Fibroblast of lung (primary cell): ENCODE data around the gene RPRD1B. TPM values are rescaled to one million over a fixed set of nuclear protein-coding genes. Genes with fewer than 3 reads are reported as not detected.
A peak's percentile ranks its signal among the peaks of the same experiment; 100 is the strongest.

Source experiments
- DNase-seq, 2 donors: peaks; one replicate each; pipeline versions ENCODE4 v3.0.0 to v3.0.0-alpha.2; 2010; ENCODE audit warnings: low read depth in 2 of 2
- H2AFZ ChIP-seq: 2 replicates; pipeline ENCODE4 v1.5.1; 2012; ENCODE audit warnings: low read length, control low read depth, inconsistent platforms
- H3K27ac ChIP-seq: 2 replicates; pipeline ENCODE4 v1.5.1; 2011; ENCODE audit warnings: low read length, control low read depth; ENCODE audit not compliant: insufficient read depth
- H3K27me3 ChIP-seq: 2 replicates; pipeline ENCODE4 v1.5.1; 2011; ENCODE audit warnings: mild to moderate bottlenecking, low read length; ENCODE audit not compliant: control insufficient read depth, insufficient read depth
- H3K36me3 ChIP-seq: 2 replicates; pipeline ENCODE4 v1.5.1; 2011; ENCODE audit warnings: low read length; ENCODE audit not compliant: control insufficient read depth, insufficient read depth
- H3K4me1 ChIP-seq: 2 replicates; pipeline ENCODE4 v1.5.1; 2011; ENCODE audit warnings: low read length; ENCODE audit not compliant: control insufficient read depth, insufficient read depth; ENCODE audit errors: extremely low read depth
- H3K4me2 ChIP-seq: 2 replicates; pipeline ENCODE4 v1.5.1; 2011; ENCODE audit warnings: low read length, control low read depth; ENCODE audit not compliant: insufficient read depth; ENCODE audit errors: extremely low read depth
- H3K4me3 ChIP-seq, 4 experiments: fragments of 200-600 bp in 1 of 4; sonication (generic) in 1 of 4; replicated peaks in 1 of 4; 2 replicates each; pipeline ENCODE4 v1.5.1; 2011 to 2016; ENCODE audit warnings: low read length in 4 of 4, low read depth in 3 of 4, mild to moderate bottlenecking in 3 of 4, control low read depth in 2 of 4, inconsistent platforms in 1 of 4, mixed read lengths in 1 of 4; ENCODE audit not compliant: insufficient read depth in 1 of 4; ENCODE audit errors: control extremely low read depth in 1 of 4
- H3K79me2 ChIP-seq: 2 replicates; pipeline ENCODE4 v1.5.1; 2012; ENCODE audit warnings: mild to moderate bottlenecking, low read length, inconsistent platforms; ENCODE audit not compliant: control insufficient read depth, insufficient read depth
- H3K9ac ChIP-seq: 2 replicates; pipeline ENCODE4 v1.5.1; 2011; ENCODE audit warnings: mild to moderate bottlenecking, low read length, control low read depth; ENCODE audit not compliant: insufficient read depth
- H3K9me3 ChIP-seq: 2 replicates; pipeline ENCODE4 v1.5.1; 2012; ENCODE audit warnings: low read depth, low read length; ENCODE audit not compliant: control insufficient read depth, insufficient read depth
- H4K20me1 ChIP-seq: 2 replicates; pipeline ENCODE4 v1.5.1; 2011; ENCODE audit warnings: low read length; ENCODE audit not compliant: control insufficient read depth, insufficient read depth; ENCODE audit errors: extremely low read depth
- EZH2 ChIP-seq: IDR thresholded peaks from 2 replicates; pipeline ENCODE4 v1.5.1; 2012; ENCODE audit warnings: low read length, control low read depth, mild to moderate bottlenecking; ENCODE audit errors: missing control alignments
- polyA plus RNA-seq, 2 donors: library from polyadenylated mRNA; depleted of rRNA in 1 of 2; stranded (reverse) in 1 of 2; unstranded in 1 of 2; fragments of >200 nt; gene quantifications; 2 replicates each; pipeline ENCODE4 v1.2.1, GENCODE V29; 2011 to 2012; ENCODE audit warnings: missing spikeins in 1 of 2
- total RNA-seq: library from RNA; depleted of rRNA; stranded (reverse); fragments of >200 nt; gene quantifications from 2 replicates; pipeline ENCODE4 v1.2.1, GENCODE V29; 2014
- TF ChIP-seq, protein P1 (sequence below), 2 donors: IDR thresholded peaks in 1 of 2; conservative IDR thresholded peaks in 1 of 2; 1 replicate in 1 of 2; 2 replicates in 1 of 2; pipeline ENCODE4 v1.5.1; 2011 to 2012; ENCODE audit warnings: low read length in 2 of 2, control low read depth in 1 of 2, inconsistent platforms in 1 of 2, low read depth in 1 of 2, mild to moderate bottlenecking in 1 of 2

RPRD1B gene
- total and polyA plus RNA-seq, 2 donors (not counting 1 experiment from before 2014, with no cell fraction given): 23.8 to 23.9 TPM

DNA sequence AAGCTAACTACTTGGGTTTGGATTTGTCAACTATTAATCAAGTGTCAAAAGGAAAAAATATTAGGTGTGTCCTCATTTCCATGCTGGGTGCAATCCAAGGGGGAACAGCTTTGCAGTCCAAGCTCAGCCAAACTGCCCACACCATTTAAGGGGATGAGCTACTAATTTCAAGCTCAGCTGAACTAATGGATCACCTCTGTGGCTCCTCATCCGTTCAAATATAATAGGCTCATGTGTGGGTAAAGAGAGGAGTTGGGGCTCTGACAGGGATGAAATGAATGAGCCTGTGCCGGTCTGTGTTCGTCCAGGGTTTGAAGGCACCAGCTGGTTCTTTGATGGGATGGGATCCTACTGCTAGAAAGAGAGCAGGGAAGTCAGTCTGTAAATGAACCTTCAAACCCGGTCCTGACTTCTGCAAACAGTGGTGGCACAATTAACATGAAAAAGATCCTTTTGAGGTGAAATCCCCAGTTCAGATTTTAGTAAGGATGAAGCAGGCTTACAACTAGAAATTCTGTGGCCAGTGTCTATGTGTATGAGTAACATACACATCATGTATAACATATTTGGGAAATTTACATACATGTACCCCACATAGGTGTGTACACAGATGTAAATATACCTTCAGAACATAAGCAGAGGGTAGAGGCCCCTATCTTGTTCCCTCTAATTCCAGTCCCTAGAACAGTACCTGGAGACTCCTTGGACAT, 42.2 kb upstream of the RPRD1B start:
- peaks cover 5% of the 10 kb centered on the region for H3K4me1 ChIP-seq
- H3K27ac ChIP-seq: no peak overlapping the region
- no peak for DNase-seq
- TF ChIP-seq, protein P1, sequence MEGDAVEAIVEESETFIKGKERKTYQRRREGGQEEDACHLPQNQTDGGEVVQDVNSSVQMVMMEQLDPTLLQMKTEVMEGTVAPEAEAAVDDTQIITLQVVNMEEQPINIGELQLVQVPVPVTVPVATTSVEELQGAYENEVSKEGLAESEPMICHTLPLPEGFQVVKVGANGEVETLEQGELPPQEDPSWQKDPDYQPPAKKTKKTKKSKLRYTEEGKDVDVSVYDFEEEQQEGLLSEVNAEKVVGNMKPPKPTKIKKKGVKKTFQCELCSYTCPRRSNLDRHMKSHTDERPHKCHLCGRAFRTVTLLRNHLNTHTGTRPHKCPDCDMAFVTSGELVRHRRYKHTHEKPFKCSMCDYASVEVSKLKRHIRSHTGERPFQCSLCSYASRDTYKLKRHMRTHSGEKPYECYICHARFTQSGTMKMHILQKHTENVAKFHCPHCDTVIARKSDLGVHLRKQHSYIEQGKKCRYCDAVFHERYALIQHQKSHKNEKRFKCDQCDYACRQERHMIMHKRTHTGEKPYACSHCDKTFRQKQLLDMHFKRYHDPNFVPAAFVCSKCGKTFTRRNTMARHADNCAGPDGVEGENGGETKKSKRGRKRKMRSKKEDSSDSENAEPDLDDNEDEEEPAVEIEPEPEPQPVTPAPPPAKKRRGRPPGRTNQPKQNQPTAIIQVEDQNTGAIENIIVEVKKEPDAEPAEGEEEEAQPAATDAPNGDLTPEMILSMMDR (conservative IDR thresholded peaks at IDR 0.05 in 1 of 2, IDR thresholded peaks at IDR 0.05 in 1 of 2; ENCODE audit: low read depth in 1 of 2, low read length in 2 of 2): no peak
- TF ChIP-seq EZH2: no peak
- H2AFZ ChIP-seq: no peak overlapping the region
- H3K9ac ChIP-seq: no peak overlapping the region
- no peaks in the 10 kb centered on the region for H4K20me1 ChIP-seq
- no peaks in the 10 kb centered on the region for H3K79me2 ChIP-seq
- no peak overlapping the region for H3K4me2 ChIP-seq
- H3K27me3 ChIP-seq: no peaks in the 10 kb centered on the region
- H3K4me3 ChIP-seq: no peak overlapping the region
- H3K36me3 ChIP-seq: peaks cover 3% of the 10 kb centered on the region
- H3K9me3 ChIP-seq: no peaks in the 10 kb centered on the region

DNA sequence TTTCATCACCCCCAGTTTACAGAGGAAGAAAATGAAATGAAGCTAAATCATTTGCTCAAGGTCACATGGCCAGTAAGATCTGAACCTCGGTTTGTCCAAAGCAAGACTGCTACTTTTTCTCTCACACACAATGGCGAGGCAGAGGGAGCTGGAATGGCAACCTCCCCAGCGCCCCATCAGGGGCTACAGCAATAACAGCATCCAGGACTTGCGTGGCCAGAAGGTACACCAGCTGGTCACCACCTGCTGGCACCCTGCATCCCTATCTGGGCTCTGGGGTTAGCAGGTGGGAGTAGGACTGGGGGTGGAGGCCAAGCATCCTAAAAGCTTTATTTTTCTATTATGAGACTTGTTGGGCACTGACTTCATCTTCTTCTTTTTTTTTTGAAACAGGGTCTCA, 41.6 kb upstream of the RPRD1B start:
- no peaks in the 10 kb centered on the region for H3K27me3 ChIP-seq
- peaks cover 5% of the 10 kb centered on the region for H3K4me1 ChIP-seq
- H3K9ac ChIP-seq: no peak overlapping the region
- H3K4me3 ChIP-seq: no peak overlapping the region
- no peak overlapping the region for H3K4me2 ChIP-seq
- peaks cover 8% of the 10 kb centered on the region for H3K36me3 ChIP-seq
- no peak for DNase-seq
- TF ChIP-seq, protein P1 (conservative IDR thresholded peaks at IDR 0.05 in 1 of 2, IDR thresholded peaks at IDR 0.05 in 1 of 2; ENCODE audit: low read depth in 1 of 2, low read length in 2 of 2): no peak
- H4K20me1 ChIP-seq: no peaks in the 10 kb centered on the region
- no peaks in the 10 kb centered on the region for H3K79me2 ChIP-seq
- no peak overlapping the region for H2AFZ ChIP-seq
- H3K27ac ChIP-seq: no peak overlapping the region
- H3K9me3 ChIP-seq: no peaks in the 10 kb centered on the region

DNA sequence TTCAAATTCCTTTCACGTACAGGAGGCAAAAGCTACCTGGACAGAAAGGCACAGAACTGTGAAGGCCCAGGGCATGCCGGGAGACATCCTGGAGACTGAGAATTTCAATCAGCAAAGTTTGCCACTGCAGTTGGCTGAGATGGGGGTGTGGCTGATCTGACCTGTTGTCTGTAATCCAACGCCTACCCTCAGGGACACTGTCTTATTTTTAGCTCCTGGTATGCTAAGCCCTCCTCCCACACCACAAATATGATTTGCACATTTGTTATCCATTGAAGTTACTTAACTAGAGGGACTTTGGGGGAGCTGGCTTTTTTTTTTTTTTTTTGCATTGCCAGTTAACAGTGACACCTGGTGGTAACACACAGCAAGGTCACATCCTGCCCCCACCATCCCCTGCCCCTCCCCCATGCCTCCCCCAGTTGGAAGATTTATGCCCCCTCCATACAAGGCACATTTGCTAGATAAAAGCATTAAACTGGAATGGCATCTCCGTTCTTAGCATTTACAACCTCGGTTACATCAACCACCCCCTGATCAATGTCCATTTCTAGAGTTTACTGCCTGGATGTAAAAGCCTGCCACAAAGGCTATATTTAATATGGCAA, 40.6 kb upstream of the RPRD1B start:
- Histone ChIP-seq H3K36me3 (peaks cover 8% of the 10 kb centered on the region), H3K4me2 (no peak overlapping the region), H2AFZ (no peak overlapping the region), H3K27ac (no peak overlapping the region), H4K20me1 (no peaks in the 10 kb centered on the region), H3K27me3 (no peaks in the 10 kb centered on the region), H3K4me3 (no peak overlapping the region), H3K79me2 (no peaks in the 10 kb centered on the region), H3K4me1 (peaks cover 5% of the 10 kb centered on the region), H3K9ac (no peak overlapping the region), H3K9me3 (no peaks in the 10 kb centered on the region)
- DNase-seq: peak; percentile 87 to 88
- TF ChIP-seq, protein P1 (conservative IDR thresholded peaks at IDR 0.05 in 1 of 2, IDR thresholded peaks at IDR 0.05 in 1 of 2; ENCODE audit: low read depth in 1 of 2, low read length in 2 of 2): peak; percentile 34 to 51
- no peak for TF ChIP-seq EZH2
